GM13976 (cell line): ENCODE results near the gene BZW1.

Source experiments
- DNase-seq: peaks from one replicate; pipeline ENCODE4 v3.0.0; 2012; ENCODE audit warnings: low spot score
- CTCF ChIP-seq: IDR thresholded peaks from 2 replicates; pipeline ENCODE4 v1.5.1; 2012; ENCODE audit warnings: borderline replicate concordance, mild to moderate bottlenecking; ENCODE audit not compliant: insufficient read depth; ENCODE audit errors: extremely low read depth, missing control alignments, control extremely low read depth
- in situ Hi-C: fragments of 300-500 bp; cut with MboI; formaldehyde crosslinking; loops from one replicate; pipeline ENCODE4 v1.12.0; 2022; ENCODE audit warnings: low sequenced_read_pairs, mixed read lengths, inconsistent platforms; ENCODE audit not compliant: unreplicated experiment

The BZW1 gene

GRCh38 chr2:200828572-200829257 is 17.0 kb downstream of the BZW1 start:
- DNase-seq = no peak
- in situ Hi-C loops = no loop called here

GRCh38 chr2:200829258-200829655 is 17.5 kb downstream of the BZW1 start:
- DNase-seq = no peak
- no peak for TF ChIP-seq CTCF
- in situ Hi-C loops = no loop called here

More at GRCh38 chr2:200828572-200829257, 17.0 kb downstream of the BZW1 start:
- no peak for TF ChIP-seq CTCF

GRCh38 chr2:200834701-200835100 is 23.0 kb downstream of the BZW1 start:
- in situ Hi-C loops = no loop called here
- no peak for DNase-seq
- no peak for TF ChIP-seq CTCF

- no peak for DNase-seq
- in situ Hi-C loops = no loop called here
These were observed 27.8 kb downstream of the BZW1 start for GRCh38 chr2:200839513-200839912.

GRCh38 chr2:200843993-200844948 is 32.6 kb downstream of the BZW1 start:
- DNase-seq = no peak
- no peak for TF ChIP-seq CTCF
- in situ Hi-C loops = no loop called here

More at GRCh38 chr2:200839513-200839912, 27.8 kb downstream of the BZW1 start:
- TF ChIP-seq CTCF = no peak

- in situ Hi-C loops = no loop called here
- DNase-seq = no peak
- TF ChIP-seq CTCF = no peak
These were observed 33.5 kb downstream of the BZW1 start for GRCh38 chr2:200845194-200845593.
